NCI-H82 treated with DMSO at 0.1 percent for 48 hours (cell line): ENCODE results near the gene GNAZ.

Experiments used
- DNase-seq: peaks from one replicate; lab custom pipeline; 2025; ENCODE audit not compliant: unreplicated experiment; lab: John Stamatoyannopoulos, UW

GNAZ gene

DNA sequence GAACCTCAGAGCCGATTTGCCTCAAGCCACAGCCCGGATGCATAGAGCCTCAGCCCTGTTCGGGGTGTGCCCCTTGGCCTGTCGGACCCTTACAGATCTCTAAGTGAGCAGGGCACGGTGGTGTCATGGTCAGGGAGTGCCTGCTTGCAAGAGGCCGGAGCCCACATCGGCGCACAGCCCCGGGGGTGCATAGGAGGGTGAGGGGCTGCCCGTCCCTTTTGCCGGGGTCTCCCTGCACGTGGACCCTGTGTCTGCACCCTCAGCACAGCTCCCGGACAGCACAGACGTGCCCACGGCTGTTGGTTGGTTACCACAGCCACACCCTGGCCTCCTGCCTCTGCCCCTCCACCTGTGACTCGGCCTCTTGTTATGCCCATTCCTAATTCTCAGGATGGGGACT is 81.5 kb downstream of the GNAZ start:
- no peak for DNase-seq

DNA sequence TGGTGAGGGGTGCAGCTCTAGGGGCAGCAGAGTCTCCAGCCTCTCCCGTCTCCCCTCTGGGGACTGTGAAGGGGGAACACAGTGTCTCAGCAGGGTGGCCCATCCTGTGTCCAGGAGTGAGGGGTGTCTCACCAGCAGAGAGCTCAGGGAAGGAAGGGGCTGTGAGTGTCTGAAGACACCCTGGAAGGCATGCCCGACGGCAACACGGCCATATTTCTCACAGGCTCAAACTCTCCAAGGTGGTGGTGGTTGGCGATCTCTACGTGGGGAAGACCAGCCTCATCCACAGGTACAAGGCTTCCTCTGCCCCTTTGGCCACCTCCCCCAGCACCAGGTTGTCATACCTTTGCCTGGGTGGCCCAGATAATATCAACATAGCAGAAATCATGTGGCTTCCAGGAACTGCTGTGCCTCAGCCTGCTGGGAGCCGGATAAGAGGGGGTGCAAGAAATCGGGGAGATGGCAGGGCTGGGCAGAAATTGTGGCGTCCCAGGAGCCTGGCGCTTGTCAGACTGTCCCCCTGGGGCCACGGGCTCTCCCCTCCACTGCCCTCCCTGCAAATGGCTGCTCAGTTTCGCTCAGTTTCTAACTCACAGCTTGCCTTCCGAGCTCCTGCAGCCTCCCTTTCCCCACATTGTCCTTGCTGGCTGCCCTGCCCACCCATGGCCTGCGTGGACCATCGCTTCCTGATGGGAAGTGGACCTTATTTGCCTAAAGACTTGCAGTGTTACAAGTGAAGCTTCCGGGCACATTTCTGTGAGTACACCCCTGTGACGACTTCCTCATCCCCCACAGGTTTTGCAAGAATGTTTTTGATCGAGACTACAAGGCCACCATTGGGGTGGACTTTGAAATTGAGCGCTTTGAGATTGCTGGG is 82.2 kb downstream of the GNAZ start:
- no peak for DNase-seq

DNA sequence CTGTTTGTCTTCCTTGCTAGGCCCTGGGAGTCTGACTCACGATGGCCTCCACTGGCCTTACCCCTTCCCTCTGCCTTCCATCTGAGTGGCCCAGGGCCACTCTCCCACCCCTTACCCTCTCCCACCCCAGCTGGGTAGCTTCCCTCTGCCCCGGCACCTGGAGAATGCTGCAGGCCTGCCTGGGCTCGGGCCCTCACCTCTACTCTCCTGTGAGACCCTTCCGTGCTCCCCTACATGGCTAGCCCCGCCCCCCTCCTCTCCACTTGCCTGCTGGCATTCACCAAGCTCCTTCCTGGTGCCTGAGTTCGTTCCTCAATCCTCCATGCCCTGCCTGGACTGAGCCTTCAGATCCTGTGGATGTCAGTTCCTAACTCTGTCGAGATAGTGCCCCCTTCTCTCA is 83.7 kb downstream of the GNAZ start:
- DNase-seq = no peak

DNA sequence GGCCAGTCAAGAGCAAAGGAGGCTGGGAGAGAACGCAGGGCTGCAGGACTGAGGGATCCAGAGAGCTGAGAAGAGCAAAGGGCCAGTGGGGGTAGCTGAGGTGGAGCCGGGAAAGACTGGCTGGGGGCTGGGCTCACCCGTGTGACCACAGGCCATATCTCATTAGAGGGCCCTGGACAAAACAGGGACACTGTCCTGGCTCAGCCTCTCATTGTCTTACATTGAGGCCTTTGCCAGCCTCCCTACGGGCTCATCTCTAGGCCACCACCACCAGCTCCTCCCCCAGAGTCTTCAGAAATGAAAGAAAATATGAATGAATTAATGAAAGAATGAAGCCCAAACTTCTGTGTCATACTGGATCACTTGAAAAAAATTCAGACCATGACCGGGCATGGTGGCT is 84.1 kb downstream of the GNAZ start:
- DNase-seq = no peak

DNA sequence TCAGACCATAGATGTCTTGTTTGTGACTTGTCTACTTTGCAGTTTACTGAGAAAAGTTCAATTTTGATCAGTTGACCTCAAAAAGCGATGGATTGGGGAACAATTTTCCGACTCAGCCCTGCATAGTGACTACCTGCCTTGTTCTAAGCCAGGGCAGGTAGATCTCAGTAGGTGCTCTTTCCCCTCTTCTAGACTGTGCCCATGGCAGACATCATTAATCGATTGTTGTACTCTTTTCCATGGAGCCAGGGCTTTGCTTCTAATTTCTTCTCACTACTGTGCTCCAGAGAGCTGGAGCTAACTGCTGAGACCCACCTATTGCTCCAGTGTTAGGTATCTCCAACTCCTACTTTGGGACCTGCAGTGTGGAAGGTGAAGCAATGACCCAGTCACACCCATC is 84.8 kb downstream of the GNAZ start:
- no peak for DNase-seq

DNA sequence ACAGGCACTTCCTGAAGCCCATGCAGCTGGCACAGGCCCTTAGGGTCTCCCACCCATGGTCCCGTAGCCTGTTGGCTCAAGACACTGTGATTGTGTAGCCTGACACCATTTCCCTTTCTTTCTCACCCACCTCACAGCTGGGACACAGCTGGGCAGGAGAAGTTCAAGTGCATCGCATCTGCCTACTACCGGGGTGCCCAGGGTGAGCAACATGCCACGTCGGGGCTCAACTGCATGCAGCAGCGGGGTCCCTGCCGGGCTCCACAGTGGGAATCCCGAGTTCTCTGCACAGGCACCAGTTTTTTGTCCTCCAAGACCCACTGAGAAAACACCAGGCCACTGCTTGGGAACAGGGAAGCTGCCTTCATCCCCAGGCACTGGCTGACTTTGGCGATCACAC is 85.5 kb downstream of the GNAZ start:
- DNase-seq = no peak

DNA sequence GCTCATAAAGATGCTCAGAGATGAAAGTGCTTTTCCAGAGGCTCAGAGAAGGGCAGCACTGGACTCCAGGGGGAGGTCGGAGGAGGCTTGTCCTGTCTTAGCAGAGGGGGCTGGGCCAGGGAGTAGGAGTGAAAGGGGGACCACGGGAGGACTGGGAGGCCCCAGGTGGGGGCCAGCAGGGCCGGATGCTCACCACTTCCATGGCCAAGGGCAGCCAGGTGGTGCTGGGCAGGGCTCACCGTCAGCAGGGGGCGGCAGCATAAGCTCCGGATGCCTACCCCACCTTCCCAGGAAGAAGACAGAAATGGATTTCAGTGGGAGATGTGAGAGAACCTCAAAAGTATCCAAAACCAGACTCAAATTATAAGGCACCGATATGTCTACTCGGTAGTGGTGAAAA is 86.0 kb downstream of the GNAZ start:
- DNase-seq = no peak

DNA sequence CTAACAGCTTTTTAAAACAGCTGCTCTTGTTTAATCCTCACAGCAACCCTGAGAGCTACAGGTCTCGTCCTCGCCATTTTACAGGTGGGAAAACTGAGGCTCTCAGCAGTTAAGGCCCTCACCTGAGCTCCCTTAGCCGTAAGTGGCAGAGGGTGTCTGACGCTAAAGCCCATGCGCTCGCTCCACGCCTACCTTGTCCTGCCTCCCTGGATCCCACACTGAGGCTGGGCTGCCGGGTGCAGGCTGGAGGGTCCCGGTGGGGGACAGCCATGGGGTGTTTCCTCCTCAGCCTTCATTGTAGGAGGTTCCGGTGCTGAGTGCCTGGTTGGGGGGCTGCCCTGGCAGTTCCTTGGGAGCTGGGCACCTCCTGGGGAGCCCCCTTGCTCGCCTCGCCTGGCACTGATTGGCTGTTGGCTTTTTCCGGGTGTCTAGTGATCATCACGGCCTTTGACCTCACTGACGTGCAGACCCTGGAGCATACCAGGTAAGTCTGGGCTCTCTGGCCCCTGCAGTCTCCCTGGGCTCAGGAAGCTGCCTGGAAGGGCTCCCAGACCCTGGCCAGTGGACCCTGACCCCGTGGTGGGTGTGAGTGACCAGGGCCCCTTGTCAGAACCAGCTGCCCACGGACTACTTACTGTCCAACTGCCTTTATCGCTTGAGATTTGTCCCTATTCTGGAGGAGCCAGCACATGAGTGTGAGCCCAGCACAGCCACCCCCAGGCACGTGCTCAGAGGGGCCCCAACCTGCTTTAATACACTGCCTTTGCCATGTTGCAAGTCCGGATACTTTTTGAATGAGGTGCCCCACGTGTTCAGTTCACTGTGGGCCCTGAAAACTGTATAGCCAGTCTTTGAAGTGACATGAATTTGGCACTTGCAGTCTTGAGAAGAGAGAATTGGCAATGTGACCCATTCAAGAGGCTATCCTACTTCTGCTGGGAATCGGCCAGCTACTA is 87.5 kb downstream of the GNAZ start:
- DNase-seq = no peak

DNA sequence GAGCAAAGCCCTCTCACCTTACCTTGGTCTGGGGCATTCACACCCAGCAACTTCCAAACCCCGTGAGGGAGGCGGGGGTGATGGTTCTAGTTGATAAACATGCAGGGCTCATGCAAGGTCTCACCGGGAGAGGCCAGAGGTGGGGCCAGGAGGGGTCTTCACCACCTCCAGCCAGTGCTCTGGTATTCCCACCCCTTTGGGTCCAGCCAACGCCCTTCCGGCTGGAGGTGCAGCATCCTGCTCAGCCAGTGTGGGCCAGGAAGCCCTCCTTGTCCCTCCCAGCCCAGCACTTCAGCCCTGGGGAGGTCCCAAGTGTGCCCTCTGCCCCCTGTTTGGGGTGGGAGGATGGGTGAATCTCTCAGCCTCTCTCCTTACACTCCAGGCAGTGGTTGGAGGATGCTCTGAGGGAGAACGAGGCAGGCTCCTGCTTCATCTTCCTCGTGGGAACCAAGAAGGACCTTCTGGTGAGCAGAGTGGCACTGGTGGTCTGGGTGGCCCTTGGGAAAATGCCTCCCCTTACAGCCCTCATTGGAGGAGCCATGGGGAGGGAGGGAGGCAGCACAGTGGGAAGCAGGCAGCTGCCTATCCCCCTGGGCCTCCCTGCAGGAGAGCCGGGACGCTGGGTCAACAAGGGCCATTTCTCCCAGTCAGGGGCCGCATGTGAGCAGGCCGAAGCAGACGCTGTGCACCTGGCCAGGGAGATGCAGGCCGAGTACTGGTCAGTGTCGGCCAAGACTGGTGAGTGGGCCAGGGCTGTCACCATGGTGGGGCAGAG is 88.4 kb downstream of the GNAZ start:
- no peak for DNase-seq

DNA sequence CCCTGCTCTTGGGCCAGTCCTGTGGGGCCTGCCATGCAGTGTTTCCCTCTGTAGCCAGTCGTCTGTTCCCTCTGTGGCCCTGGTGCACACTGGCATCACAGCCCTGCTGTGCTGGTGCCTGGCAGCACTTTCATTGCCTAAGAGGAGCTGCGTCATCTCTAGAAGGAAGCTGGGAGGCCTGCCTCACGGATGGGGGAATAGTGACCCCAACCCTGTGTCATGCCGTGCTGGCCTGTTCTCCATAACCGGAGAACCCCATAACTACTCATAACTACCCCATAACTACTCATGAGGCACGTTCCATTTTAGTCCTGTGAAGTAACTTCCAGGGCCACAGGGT is 88.9 kb downstream of the GNAZ start:
- no peak for DNase-seq

DNA sequence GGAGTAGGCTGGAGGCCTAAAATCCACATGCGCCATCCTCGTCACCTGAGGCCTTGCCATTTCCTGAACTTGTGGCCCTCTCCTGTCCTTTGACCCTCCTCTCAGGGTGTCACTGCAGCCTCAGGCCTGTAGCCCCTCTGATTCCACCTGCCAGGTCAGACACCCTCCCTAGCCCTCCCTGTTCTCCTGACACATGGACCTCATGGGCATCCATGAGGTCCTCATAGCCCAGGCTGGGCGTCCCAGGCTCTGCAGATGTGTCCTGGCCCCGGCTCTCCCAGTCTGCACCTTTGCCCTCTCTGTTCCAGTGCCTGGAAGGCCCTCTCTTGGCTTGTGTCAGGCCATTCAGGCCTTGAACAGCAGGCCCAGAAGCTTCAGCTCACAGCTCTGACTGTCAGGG is 90.7 kb downstream of the GNAZ start:
- no peak for DNase-seq

DNA sequence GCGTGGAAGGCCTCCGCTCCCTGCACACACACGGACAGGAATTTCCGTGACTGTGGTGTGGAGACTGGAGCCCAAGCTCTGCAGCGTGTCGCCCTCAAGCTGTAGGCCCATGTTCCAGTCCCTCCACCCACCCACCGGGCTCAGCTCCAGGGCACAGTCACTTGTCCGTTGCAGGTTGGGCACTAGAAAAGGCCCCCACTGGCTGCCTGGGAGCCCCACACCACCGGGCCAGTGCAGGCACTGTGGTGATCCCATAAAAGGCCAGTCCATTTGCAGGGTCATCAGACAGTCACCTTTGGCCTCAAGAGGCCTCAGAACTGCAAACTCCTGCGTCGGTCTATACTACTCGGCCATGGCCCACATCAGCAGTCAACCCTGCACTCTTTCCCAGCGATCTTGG is 91.3 kb downstream of the GNAZ start:
- no peak for DNase-seq

DNA sequence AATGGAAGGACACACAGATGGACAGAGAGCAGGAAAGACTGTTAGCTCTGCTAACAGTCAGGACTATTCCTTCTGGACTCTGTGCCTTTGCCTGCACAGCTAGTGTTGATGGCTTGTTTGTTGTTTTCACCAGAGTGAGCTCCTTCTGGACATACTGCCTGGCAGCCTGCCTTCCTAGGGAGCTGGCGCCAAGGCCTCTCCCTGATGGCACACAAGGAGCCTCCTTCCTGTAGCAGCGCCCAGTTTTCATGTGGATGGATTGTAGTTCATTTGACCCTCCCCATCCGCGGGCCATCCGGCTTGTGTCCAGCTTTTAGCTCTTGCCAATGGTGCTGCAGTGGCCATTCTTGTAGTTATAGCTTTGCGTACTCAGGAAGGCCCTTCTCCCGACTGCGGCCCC is 93.3 kb downstream of the GNAZ start:
- DNase-seq = no peak

DNA sequence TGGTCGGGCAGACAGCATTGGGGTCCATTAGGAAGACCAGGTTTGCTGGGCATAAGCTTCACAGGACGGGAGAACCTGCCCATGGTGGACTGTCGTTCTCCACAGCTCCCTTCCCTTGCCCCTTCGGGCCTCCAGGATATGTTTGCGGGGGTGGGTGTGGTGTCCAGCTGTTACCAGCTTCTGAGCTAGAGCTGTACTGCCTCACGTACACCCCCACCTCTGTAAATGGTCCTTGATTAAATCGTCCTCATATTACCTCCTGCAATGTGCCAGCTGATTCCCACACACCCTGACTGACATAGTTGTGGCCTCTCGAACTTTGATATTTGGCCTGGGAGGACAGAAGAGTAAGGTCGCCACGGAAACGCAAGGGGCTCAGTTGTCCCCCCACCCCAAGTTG is 93.8 kb downstream of the GNAZ start:
- DNase-seq = no peak

DNA sequence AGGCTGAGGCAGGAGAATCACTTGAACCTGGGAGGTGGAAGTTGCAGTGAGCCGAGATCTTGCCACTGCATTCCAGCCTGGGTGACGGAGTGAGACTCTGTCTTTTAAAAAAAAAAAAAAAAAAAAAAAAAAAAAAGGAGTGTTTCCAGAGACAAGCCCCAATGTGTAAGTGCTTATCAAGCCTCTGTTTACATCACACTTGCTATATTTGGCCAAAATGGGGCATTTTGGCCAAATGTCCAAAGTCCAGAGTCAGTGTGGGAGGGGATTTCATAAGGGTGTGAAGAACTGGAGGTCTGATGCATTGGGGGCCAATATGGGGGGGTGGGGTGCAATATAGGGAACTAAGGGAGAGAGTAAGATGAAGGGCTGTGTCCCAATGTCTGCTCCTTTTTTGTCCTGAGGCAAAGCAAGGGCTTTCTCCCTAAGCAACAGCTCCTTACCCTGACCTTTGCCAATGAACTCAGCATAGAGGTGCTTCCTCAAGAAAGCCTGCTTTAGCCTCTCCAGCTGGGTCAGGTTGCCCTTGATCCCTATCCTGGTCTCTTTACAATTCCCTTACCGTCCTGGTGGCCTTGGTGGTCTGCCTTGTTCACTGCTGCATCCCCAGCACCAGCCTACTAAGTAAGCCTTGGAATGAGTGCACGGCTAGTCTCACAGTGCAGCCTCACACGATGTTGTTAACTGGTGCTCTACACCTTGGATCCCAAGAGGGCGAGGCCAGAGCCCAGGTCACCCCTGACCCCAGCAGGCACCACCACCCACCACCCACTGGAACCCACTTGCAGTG is 95.9 kb downstream of the GNAZ start:
- no peak for DNase-seq

DNA sequence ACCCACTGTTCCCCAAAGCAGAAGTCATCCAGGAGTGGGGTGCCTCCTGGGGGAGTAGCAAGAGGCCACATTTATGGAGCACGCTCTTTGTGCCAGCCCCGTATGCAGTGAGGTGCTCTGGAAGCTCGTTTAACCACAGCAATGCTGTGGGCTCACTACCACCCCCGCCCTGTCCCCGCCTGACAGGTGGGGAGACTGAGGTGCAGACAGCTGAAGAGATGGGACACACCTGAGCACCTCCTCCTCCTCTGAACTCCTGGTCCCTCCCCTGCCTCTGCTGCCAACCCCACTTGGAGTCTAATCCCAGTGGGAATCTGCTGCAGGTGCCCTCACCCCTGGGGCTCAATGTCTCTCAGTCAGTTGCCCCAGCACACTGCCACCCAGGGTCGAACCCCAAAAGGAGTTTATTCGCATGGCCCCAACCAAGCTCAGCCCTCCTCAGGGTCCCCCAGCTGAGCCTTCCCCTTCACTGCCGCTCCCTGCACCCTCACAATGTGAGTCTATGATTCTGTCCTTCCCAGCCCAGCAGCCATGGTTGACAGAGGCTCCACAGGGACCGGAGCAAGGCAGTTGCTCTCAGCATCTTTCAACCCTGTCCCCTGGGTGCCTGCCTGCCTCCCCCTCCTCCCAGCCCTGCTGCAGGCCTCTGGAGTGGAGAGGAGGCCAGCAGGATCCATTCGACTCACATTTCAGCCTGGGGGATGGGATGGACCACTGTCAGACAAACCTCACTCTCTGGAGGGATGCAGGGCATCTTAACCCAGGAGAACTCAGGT is 96.7 kb downstream of the GNAZ start:
- no peak for DNase-seq

DNA sequence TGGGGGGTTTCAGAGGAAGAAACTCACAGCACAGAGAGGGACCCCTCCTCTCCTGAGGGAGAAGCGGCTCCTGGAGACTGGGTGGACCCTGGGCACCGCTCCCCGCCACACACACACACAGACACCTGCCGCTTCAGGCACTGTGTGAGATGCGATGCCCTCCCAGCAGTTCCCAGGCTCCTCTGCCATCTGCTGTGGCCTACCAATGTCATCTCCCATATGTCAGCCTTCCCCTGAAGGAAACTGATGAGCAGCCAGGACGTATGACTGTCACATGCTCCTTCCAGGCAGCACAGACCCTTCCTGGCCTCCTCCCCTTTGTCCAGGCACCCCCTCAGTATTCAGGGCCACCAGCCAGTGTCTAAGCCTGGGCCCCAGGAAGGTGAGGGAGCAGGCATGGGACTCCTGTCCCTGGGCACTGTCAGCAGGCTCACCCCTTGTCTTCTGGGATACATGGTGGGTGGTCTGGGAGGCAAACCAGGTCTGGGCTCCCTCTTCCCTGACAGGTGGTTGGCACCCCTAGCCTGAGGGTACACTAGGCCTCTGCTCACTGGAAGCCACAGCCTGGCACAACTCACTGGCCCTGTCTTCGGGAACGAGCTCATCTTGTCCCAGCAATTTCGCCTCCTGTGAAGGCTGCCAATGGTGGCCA is 98.2 kb downstream of the GNAZ start:
- DNase-seq = no peak

DNA sequence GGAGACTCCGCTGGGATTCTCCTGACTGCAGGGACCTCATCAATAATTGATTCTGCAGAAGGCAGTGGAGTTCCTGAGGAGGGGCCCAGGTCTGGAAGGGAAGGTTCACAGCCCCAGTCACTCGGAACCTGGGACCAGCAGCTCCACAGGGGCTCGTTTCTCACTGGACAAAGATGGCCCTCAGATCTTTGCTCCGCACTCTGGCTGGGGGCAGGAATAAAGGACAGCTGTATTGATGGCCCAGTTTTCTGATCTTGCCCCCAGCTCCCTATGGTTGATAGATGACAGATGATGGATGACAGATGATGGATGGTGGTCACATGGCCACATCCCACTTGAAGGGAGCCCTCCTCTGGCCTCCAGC is 98.7 kb downstream of the GNAZ start:
- no peak for DNase-seq
